D341Med (cell line): ENCODE results near the gene MYH14.
A peak's percentile ranks its signal among the peaks of the same experiment; 100 is the strongest.
"Not testable (repeated sequence)": the region's sequence is repeated elsewhere in the genome, so short reads cannot be mapped to it uniquely, and the experiment has no call there.

ENCODE experiments used
- DNase-seq: peaks from one replicate; pipeline ENCODE4 v3.0.0; 2012; ENCODE audit warnings: low spot score

Gene MYH14

DNA sequence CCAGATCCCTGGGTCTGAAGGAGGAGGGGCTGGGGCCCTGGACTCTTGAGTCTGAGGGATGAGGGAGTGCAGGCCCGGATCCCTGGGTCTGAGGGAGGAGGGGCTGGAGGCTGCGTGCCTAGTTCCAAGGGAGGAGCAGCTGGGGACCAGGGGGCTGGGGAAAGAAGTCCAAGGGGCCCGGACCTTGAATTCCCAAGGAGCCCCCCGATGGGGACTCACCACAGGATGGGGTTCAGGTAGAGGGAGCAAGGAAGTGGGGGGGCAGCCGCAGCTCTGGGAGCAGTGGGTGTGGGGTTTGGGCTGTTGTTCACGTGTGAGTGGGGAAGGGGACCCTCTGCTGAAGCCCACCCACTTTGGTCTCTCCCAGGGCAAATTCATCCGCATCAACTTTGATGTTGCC, 23.1 kb downstream of the MYH14 start:
- DNase-seq, result no peak

DNA sequence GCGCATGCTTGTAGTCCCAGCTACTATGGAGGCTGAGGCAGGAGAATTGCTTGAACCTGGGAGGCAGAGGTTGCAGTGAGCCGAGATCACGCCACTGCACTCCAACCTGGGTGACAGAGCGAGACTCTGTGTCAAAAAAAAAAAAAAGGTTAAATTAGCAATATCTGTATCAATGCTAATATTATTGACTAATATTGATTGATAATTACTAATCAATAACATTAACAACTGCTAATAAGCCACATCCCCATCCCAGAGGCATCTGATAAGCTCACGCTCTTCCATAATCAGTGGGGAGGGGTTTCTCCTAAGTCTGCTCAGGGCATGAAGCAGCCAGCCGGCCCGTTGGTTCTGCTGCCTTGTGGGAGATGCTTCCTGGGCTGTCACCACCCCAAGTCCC, 24.7 kb downstream of the MYH14 start:
- not testable (repeated sequence) for DNase-seq

DNA sequence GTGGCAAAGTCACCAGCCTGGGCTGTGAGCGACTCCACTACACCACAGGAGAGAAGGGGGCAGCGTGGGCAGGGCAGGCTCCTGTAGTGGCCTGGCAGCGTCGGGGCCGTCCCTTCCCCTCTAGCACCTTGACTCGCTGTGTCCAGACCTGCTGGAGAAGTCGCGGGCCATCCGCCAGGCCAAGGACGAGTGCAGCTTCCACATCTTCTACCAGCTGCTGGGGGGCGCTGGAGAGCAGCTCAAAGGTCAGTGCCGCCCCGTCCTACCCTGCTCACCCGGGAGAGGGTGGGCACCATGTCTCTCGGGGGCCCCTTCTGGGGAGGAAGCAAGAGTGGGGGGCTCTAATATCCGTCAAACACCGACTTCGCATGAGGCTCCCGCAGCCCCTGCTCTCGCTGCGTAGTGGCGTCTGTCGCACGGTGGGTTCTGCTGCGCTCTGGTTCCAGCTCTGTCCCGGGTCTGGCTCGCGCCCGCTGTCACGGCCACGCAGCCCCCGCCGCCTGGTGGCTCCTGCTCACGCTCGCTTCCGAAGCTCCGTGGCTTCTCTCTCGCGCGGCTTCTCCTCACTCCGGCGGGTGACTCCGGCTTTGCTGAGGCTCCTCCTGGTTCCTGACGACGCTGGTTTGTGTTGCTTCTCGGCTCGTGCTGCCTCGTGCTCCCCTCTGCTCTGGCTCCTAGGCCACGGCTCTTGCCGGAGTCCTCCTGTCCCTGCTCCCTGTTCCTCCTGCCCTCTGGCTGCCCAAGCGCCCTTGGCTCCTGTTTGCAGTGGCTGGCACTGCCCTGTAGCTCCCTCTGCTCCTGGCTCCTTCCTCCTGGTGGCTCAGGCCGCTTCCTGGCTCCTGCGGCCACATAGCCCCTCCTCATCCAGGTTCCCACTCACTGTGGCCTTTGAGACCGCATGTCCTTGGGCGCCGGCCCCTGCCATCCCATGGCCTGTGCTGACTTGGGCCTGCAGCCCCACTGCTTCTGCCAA, 27.2 kb downstream of the MYH14 start:
- DNase-seq, result no peak

DNA sequence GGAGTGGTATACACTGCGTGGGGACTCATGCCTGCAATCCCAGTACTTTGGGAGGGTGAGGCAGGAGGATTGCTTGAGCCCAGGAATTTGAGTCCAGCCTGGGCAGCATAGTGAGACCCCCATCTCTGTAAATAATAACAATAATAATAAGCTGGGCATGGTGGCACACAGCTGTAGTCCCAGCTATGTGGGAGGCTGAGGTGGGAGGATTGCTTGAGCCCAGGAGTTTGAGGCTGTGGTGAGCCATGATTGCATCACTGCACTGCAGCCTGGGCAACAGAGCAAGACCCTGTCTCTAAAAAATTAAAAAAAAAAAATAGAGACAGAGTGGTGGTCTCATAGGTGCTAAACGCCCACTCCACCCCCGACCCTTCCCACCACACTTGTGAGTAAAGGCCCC, 28.0 kb downstream of the MYH14 start:
- not testable (repeated sequence) for DNase-seq

DNA sequence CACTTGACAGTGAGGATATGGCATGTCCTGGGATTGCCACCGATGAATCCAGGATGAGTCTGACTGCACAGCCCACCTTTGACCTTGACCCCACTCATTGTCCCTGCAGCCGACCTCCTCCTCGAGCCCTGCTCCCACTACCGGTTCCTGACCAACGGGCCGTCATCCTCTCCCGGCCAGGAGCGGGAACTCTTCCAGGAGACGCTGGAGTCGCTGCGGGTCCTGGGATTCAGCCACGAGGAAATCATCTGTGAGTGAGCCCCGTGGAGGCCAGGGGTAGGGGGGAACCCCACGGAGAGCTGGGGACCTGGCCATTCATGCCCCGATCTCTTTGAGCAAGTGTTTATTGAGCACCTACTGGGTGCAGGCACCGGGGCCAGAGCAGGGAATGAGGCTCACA, 28.4 kb downstream of the MYH14 start:
- no peak for DNase-seq

DNA sequence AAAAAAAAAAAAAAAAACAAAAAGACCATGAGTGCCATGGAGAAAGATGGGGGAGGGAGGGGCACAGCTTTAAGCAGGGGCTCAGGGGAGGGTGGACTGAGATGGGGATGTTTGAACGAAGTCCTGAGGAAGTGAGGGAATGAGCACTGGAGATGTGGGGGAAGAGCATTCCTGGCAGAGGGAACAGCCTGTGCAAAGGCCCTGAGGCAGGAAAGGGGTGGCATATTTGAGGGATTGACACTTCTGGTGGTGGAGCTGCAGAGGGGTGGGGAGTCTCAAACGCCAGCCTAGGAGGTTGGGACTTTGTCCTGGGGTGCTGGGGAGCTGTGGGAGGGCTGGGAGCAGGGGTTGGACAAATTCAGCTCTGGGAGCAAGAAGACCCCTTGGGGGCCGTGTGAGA, 29.2 kb downstream of the MYH14 start:
- DNase-seq, result no peak

DNA sequence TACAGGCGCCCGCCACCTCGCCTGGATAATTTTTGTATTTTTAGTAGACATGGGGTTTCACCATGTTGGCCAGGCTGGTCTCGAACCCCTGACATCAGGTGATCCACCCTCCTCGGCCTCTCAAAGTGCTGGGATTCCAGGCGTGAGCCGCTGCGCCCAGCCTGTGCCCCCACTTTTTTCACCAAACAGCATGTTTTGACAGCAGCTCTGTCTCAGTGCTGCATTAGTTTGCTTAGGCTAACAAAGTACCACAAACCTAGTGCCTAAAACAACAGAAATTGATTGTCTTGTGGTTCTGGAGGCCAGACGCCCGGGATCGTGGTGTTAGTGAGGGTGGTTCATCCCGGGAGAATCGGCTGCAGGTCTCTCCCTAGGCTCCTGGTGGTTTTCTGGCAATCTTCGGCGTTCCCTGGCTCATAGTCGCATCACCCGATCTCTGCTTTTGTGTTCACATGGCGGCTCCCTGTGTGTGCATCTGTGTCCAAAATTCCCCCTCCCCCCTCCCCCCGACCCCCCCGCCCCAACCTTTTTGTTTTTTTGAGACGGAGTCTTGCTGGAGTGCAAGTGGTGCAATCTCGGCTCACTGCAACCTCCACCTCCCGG, 30.0 kb downstream of the MYH14 start:
- no peak for DNase-seq

DNA sequence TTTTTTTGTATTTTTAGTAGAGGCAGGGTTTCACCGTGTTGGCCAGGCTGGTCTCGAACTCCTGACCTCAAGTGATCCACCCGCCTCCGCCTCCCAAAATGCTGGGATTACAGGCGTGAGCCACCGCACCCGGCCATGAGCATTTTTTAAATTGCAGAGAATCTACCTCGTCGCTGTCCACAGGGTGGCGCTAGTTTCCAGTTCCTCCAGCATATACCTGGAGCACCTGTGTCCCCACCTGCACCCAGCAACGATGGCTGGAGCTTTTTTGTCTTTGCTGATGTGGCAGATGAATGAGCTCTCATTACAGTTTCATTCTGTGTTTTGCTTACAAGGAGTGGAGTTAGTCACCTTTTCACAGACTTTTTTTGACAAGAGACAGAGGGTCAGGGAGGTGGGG, 34.1 kb downstream of the MYH14 start:
- DNase-seq, result not testable (repeated sequence)

DNA sequence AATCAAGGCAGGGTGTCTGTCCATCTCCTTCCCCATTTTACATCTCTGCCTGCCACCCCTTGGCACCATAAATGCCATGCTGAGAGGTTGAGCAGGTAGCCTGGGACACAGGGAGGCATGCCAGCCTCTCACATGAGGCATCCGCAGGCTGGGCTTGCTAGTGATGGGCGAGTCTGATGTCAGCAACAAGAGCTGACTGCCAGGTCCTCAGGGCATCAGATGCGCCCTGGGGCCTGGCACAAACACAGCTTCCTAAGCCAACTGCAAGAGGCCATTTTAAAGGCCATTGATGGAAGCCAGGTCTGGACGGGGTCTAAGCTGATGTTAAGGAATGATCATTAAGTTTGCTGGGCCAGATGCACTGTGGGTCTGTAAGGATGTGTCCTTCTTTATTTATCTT, 34.6 kb downstream of the MYH14 start:
- DNase-seq, result no peak

DNA sequence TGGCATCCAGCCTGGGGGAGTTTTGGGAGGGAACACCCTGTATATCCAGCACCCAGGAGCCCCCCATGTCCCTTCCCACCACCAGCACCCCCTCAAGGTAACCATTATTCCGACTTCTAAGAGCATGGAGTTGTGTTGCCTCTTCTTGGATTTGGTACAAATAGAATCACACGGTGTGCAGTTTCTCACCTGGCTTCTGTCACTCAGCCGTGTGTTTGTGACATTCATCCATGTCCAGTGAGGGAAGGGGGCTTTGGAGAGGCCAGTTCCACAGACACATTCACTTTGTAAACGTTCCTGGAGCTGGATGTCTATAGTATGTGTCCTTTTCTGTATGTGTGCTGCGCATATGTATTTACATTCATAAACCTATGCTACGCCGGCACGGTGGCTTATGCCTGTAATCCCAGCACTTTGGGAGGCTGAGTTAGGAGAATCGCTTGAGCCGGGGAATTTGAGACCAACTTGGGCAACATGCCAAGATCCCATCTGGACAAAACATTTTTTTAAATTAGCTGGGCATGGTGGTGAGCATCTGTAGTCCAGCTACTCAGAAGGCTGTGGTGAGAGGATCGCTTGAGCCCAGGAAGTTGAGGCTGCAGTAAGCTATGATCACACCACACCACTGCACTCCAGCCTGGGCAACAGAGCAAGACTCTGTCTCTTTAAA, 36.6 kb downstream of the MYH14 start:
- no peak for DNase-seq

DNA sequence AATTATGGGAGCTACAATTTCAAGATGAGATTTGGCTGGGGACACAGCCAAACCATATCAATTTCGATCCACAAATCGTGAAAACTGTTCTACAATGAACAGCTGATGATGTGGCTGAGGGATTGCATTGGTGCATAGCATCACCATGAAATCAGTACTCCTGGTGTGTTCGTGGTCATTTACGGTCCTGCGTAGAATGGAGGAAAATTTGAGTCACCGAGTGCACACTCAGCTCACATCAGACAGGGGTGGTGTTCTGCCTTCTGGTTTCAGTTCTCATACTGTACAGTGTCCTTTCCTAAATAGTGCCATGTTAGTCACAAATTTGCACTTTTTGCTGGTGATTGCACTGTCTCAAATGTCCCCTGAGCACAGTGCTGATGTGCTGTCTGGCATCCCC, 39.2 kb downstream of the MYH14 start:
- no peak for DNase-seq

DNA sequence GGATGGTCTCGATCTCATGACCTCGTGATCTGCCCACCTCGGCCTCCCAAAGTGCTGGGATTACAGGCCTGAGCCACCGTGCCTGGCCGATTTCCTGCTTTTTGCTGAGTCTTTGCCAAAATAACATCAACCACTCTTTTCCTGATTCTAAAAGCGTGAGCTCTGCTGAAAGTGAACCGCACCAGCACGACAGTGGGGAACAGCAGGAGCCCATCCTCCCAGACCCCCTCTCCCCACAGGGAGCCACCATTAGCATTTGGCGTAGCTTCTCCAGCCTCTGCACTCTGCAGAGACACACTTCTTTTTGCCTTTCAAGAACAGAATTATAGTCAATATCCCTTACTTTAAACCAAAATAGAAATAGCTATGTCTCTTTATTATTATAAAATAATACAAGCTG, 41.3 kb downstream of the MYH14 start:
- no peak for DNase-seq

DNA sequence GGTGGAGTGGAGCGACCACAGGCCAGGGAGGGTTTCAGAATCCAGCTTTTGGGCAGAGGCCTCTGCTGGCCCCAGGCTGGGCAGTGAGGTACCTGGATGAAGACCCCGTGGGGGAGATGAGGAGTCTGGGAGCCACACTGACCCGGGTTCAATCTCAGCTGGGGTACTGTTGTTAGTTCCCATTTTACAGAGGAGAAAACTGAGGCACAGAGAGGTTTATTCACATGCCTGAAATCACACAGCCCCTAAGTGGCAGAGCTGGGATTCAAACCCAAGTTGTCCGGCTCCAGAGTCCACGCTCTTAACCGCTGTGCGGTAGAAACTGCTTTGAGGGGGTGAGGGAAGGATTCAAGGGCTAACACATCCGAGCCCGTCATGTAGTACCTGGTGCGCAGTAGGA, 45.0 kb downstream of the MYH14 start:
- no peak for DNase-seq

DNA sequence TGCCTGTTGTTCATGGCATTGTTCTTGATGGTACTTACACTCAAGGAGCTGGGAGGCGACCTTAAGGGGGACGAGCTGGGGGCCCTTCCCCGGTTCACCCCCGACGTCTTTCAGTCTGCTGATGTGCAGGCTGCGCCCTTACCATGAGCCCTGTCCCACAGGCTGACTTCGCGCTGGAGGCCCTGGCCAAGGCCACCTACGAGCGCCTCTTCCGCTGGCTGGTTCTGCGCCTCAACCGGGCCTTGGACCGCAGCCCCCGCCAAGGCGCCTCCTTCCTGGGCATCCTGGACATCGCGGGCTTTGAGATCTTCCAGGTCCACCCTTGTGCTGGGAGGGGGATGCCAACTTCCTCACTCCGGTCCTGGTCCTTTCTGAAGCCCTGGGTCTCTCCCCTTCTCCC, 45.4 kb downstream of the MYH14 start:
- DNase-seq, result no peak

DNA sequence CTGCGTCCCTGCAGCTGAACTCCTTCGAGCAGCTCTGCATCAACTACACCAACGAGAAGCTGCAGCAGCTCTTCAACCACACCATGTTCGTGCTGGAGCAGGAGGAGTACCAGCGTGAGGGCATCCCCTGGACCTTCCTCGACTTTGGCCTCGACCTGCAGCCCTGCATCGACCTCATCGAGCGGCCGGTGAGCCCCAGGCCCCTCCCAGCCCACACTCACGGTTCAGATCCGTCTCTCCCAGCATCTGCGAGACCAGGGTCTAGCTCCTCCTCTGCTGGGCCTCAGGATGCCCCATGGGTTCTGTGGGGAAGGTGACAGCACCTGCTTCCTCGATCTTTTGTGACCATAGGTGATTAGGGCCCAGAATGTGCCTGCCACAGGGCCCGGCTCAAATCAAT, 46.2 kb downstream of the MYH14 start:
- DNase-seq, result no peak

DNA sequence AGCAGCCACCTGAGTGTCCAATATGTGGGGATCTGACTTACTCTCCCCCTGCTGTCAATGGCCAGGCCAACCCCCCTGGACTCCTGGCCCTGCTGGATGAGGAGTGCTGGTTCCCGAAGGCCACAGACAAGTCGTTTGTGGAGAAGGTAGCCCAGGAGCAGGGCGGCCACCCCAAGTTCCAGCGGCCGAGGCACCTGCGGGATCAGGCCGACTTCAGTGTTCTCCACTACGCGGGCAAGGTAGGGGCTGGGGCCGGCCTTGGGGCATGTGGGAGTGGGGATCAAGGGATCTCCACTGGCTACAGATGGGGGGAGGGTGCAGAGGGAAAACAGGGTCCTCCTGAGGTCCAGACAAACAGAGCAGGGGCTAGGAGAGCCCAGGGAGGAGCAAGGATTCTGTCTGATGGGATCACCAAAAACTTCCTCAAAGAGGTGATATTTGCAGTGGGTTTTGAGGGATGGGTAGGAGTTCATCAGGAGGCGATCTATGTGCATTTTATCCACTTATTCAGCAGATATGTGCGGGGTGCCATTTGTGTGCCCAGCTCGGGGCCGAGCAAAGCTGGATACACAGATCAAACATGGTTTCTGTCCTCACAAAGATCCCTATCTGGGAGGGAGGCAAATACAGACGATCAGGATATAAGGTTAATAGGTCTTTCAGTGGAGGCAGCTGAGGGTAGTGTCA, 47.2 kb downstream of the MYH14 start:
- DNase-seq, result no peak

DNA sequence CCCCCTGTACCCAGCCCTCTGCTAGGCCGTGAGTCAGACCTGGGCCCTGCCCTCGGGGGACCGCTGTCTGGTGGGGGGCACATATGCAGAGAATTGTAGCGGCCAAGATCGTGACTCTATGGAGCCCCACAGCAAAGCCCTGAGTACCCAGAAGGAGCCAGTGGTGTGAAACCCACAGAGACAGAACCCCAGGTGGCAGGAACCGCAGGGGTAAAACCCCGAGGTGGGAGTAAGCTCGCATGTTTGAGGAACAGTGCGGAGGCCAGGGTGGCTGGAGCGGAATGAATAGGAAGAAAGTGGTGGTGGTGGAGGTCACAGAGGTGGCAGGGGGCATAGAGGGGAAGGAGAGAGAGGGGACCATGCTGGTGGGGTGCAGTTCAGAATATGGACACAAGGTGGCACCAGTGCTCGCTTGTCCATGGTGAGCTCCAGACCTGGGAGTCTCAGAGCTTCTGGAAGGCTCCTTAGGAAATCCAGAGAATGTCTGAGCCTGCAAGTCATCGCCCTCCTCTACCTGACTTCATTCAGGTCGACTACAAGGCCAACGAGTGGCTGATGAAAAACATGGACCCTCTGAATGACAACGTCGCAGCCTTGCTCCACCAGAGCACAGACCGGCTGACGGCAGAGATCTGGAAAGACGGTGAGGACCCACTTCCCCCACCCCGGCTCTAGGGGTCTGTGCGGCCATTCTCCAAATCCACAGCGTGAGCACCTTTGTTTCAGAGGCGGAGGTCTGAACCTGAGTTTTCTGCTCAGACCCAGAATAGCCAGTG, 48.9 kb downstream of the MYH14 start:
- peak; percentile 72 for DNase-seq

DNA sequence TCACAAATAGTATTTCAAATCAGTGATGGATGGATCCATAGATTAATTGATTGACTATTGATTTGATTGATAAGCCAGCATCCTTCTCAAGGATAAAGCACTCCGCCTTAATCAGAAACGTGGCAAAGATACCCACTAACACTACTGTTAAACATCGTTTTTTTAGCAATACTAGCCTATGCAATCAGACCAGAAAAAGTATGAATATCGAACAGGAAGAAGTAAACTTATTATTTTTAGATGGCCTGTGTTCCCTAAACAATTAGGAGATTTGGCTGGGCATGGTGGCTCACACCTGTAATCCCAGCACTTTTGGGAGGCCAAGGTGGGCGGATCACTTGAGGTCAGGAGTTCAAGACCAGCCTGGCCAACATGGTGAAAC, 49.5 kb downstream of the MYH14 start:
- DNase-seq, result no peak

DNA sequence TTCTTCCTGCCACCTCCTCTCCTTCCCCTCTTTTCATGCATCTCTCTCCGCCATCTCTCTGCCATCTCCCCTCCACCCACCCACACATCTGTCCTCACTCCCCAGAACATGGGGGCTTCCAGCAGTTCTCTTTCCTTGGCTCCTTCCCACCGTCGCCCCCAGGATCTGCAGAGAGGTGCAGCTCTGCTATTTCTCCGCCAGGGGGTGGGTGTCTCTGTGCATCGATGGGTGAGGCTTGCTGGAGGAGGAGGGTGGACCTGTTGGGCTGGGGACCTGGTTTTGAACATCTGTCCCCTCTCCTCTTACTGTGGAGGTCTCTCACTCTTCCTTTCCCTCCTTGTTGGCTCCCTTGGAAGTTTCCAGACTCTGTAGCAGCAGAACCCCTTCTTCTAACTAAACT, 51.7 kb downstream of the MYH14 start:
- no peak for DNase-seq

DNA sequence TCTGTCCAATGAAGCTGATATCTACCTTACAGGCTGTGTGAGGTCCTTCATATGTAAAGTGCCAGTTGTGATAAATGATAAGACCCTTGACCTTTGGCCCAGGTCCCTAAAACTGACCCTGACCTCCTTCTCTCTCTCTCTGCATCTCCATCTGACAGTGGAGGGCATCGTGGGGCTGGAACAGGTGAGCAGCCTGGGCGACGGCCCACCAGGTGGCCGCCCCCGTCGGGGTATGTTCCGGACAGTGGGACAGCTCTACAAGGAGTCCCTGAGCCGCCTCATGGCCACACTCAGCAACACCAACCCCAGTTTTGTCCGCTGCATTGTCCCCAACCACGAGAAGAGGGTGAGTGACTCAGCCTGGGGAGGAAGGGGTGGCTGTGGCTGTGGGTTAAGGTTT, 53.7 kb downstream of the MYH14 start:
- DNase-seq, result no peak

DNA sequence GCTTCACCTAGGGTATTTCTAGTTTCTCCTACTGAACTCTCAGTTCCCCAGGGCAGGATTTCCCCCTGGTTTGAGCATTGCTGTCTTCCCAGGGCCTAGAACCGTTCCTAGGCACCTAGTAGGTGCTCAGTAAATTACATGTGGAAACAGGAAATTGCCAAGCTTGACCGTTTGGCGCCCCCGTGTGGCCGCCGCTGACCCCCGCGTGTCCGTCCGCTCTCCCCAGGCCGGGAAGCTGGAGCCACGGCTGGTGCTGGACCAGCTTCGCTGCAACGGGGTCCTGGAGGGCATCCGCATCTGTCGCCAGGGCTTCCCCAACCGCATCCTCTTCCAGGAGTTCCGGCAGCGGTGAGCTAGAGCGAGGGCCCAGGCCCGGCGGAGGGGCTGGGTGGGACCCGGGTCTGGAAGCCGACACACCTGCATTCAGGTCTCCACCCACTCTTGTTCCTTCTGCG, 55.5 kb downstream of the MYH14 start:
- DNase-seq, result peak; percentile 56
